ENCODE data around the gene RAB25.

Gene RAB25

DNA sequence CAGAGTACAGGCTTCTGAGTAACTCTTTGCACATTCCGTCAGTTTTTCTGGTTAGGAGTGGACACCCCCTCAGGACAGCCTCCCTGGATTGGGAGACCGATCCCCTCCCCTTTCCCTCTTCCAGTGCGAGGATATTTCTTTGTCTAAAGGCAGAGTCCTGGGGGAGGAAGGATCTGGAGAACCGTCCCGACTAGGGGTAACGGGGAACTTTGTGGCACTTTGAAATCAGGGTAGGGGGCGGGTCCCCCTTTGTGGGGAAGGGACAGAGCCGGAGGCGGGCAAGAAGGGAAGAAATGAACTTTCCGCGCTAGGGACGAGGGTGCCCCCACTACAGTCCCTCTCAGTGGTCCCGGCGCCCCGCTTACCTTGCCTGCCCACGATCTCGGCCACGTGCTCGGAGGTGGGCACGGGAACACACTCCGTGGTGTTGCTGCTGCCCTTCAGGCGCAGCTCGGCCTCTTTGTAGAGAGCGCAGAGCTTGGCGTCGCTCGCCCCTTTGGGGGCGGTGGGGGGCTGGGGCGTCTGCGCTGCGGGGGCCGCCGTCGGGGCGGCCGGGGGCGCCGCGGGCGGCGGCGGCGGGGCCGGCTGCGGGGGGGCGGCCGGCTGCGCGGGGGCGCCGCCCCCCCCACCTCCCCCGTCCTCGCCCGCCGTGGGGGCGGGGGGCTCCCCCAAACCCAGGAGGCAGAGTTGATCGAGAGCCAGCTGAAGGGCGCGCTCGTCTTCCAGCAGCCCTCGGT, 20.4 kb downstream of the RAB25 start:
- no peak for DNase-seq

GRCh38 chr1:156081917-156082308, 21.0 kb downstream of the RAB25 start:
- no peak for DNase-seq

GRCh38 chr1:156082309-156083091, 21.5 kb downstream of the RAB25 start, which contains the start of gene MEX3A:
Gene MEX3A, minus strand, starts transcription at chr1:156082465. Its CDS starts 467 bp downstream, at chr1:156081998.
- peak; percentile 52 to 68 for DNase-seq

DNA sequence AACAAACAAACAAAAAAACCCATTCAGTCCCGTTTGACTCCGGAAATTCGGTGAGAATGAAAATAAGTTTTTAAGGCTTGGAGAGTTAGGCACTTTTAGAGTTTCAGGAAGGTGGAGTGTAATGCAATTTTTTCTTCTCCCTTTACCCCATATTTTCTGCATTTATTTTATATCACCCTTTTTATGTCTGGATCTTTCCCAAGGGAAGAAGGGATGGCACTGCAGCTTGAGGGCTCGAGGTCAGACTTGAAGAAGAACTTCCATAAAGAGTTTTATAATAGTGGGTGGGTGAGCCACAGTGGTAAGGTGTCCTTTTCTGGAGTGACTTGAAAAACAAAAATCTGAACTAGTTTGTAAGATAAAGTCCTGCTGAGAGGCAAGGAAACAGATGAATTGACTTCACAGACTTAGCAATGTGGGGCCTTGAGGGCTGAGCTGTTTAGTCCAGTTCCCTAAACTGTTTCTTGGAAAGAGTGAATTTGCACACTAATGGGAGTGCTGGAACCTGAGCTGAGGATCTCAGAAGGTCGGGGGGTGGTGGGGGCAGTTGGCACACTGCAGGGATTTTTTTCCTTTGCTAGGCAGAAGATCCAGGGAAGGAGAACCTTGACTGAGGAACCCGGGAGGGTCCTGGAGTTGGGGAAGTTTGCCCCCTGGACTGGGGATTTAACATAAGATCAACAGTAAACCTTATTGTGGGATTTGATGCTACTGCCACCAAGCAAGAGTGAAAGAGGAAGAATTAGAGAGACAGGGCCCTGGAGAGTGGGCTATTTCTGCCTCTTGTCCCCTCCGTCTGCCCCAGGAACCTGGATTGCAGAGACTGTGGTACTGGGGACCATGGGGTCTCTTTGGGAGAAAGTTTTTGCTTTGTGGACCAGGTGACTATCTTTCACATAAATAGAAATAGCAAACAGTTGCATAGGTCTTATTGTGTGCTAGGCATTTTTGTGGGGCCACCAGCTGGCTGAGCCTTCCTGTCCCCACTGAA, 23.1 kb downstream of the RAB25 start:
- DNase-seq, result no peak

GRCh38 chr1:156086256-156086662, 25.3 kb downstream of the RAB25 start:
- DNase-seq, result no peak

DNA sequence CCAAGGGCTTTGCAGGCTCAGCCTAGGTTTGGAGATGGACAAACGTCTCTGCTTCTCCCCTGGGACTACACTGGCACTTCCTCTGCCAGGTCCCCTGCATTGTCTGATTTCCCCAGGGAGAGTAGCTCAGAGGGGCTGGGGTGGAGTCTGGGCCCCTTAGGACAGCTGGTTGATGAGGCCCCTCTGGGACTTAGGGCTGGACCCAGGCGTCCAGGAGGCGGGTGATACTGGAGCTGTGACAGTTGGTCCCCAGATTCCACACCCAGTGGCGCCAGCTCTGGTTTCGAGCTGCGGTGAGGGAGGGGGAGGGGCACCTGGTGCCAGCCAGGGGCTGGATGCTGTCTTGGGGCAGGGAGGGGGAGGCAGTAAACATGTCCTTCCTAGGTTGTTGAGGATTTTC, 28.7 kb downstream of the RAB25 start:
- DNase-seq, result no peak

DNA sequence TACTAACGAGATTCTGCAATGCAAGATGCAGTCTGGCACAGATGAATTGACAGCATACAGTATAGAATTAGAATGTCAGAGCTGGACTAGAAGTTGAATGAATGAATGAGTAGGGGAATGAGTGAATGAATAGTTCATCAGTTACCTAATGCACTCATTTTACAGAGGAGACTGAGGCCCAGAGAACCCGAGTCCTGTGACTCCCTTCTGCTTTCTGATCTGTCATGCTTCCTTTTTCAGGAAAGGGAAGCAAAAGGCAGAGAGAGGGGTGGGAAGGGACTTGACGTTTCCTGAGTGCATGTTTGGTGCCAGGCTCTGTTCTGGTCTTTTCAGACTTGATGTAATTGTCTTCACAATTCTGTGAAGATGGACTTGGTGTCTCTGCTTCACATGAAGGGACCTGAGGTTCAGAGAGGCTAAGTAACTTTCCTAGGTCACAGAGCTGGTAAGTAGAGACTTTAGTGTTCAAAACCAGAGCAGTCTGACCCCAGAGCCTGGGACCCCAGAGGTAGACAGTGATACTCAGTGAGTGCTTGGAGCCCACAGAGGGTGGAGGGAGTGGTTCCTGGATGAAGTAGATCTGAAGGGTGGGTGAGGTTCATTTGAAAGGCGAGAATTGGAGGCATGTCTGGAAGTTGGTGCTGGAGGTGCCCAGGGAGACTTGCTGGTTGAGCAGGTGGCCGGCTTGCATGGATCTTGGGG, 29.3 kb downstream of the RAB25 start:
- peak in 1 of 2 donors; percentile 5 for DNase-seq

DNA sequence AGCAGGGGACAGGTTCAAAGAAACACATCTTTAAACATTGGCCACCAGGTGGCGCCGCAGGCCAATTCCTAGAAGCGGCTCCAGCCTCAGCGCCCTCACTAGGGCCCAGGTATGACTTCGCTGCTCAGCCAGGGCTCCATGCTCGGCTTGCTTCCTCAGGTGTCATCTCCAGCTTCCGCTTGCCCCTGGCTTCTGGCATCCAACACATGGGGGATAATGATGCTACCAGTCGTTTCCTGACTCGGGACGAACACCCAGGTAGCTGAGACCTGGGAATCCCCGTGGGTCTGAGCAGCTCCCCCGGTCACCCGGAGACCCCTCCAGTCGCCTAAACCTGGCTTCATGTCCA, 29.9 kb downstream of the RAB25 start:
- DNase-seq, result peak; percentile 86 to 90

GRCh38 chr1:156091610-156092009, 30.6 kb downstream of the RAB25 start:
- DNase-seq, result no peak

GRCh38 chr1:156095906-156096508, 35.0 kb downstream of the RAB25 start:
- DNase-seq, result no peak

DNA sequence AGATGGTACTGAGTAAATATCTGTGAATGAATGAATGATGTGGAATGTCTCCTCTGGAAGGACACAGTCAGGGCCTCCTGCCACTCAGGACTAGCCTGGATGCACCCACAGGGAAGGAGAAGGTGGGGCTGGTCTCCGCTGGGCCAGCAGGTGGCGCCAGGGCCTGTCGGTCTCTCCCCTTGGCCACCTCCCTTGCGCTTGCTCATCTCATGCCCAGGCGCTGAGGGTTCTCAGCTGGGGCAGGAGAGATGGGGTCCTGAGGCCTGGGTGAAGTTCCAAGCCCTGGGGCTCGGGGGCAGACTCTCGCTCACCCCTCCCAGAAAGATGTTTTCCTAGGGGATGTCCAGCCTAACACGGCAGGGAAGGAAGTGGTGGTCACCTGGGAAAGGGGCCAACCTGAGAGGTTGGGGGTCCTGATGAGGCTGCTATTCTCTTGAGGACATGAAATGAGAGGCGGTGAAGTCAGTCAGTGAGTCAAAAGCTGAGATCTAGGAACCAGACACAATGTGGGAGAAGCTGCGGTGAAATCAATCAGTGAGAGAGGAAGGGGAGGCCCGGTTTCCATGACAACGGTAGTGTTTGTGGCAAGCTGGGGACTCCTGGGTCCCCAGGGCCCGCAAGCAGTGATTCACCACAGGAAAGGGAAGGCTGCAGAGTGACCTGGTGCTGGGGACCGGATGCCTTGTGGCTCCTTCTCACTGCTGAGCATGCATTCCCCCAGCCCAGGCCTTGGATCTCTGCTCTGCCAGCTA, 35.9 kb downstream of the RAB25 start:
- DNase-seq, result peak; percentile 92 to 93

GRCh38 chr1:156097499-156098178, 36.7 kb downstream of the RAB25 start:
- peak in 1 of 2 donors; percentile 15 for DNase-seq

- DNase-seq, result no peak
Measured at GRCh38 chr1:156098784-156099183, 37.8 kb downstream of the RAB25 start.

DNA sequence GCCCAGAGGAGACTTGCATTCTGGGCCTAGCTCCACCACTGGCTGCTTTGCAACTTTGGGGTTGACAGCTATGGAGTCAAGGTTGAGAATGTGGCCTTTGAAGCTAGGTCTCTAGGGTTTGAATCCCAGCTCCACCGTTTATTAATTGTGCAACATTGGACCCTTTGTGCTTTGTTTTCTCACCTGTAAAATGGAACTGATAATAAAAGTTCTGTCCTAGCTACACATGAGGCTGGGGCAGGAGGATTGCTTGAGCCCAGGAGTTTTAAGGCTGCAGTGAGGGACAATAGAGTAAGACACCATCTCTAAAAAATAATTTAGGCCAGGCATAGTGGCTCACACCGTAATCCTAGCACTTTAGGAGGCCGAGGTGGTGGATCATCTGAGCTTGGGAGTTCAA, 38.3 kb downstream of the RAB25 start:
- no peak for DNase-seq

- no peak for DNase-seq
Measured at GRCh38 chr1:156100205-156100995, 39.4 kb downstream of the RAB25 start.

DNA sequence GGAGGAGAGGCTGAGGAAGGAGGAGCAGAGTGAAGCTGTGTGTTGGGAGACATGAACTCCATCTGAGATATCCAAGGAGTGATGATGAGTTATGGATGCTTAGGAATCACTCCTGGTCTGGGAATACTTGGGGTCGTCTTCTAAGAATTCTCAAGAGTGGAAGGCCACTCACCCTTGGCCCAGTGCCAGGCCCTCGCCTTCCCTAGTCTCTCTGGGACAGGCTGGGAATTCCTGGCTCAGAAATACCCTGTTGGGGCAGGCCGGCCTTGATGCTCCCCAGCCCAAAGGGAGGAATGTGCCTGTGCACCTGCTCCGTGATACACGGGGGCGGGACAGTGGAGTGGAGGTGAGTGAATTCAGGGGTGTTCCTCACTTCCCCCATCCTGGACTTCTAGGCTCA, 40.9 kb downstream of the RAB25 start:
- DNase-seq, result no peak

DNA sequence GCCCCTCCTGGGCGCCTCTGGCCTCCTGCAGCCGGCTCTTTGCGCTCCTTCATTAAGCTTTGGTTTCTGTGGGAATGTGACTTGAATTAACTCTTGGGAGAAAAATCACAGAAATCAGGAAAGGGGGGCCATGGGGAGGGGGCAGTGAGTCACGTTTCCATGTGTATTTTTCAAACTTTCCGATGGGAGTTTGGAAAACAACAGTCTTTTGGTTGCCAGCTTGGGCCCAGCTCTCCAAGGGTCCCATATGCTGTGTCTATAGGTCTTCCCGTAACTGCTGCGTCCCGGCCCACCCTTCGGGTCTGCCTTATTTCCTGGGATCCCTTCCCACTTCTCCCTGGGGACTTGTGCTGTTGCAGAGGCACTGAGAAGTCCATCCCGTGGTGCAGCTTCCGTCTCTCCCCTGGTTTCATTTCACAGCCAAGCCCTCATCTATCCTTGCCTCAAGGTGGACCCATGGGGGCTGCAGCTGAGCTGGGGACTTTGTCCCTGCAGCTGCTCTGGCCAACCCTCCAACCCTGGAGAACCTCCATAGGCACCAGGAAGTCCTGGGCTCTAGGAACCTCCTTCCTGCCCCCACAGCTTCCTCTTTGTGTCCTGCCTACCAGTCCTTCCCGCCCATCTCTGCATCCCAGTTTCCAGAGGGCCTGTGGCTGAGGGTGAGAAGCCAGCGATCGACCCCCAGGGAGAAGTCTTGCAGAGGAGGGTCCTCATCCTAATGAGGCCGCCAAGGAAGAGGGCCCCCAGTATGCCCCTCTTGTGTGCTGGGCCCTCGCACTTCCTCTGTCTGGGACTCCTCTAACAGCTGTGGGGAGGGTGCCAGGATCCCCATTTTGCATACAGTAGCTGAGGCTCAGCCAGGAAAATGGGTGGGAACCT, 41.9 kb downstream of the RAB25 start:
- DNase-seq, result no peak

DNA sequence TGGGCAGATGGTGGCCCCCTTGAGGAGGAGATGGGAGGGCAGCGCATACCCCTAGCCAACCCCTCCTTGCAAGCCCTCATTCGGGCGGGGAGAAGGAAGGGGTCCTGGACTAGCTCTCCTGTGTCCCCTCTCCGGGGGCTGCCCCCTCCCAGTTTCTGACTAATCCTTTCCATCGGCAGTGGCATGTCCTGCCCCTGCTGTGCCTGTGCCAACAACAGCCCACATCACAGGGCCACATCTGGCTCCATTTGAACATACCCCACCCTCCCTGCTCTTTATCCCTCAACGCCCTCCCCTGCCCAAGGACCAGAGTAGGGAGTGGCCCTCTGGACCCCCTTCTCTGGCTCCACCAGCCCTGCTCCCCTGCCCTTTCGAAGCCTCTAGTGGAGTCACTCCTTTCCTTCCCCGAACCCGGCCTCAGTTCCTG, 42.6 kb downstream of the RAB25 start:
- peak in 1 of 2 donors; percentile 48 for DNase-seq

Data from CD4-positive, alpha-beta T cell treated with Interferon alpha-2 for 1 hour (primary cell).